ENCODE measurements around the gene CTIF. TPM values are rescaled to one million over a fixed set of nuclear protein-coding genes. Genes with fewer than 3 reads are reported as not detected.
A peak's percentile ranks its signal among the peaks of the same experiment; 100 is the strongest.

Gene CTIF
- total RNA-seq, 1 donor from 2014 or later = 72.4 TPM

- no peaks in the 10 kb centered on the region for H3K36me3 ChIP-seq
- H3K4me3 ChIP-seq = no peak overlapping the region
- H3K27ac ChIP-seq = no peak overlapping the region
- no peaks in the 10 kb centered on the region for H3K9me3 ChIP-seq
- no peak for ATAC-seq
- DNase-seq = peak; percentile 28
- intact Hi-C loops (cut with DNase I) = no loop called here
- H3K4me1 ChIP-seq = peaks cover 13% of the 10 kb centered on the region
- H3K27me3 ChIP-seq = no peaks in the 10 kb centered on the region
- no peak for TF ChIP-seq CTCF (IDR thresholded peaks at IDR 0.05)
Measured at GRCh38 chr18:48876590-48876989, 337.8 kb downstream of the CTIF start.

GRCh38 chr18:48877941-48878340, 339.1 kb downstream of the CTIF start:
- no peaks in the 10 kb centered on the region for H3K9me3 ChIP-seq
- H3K27ac ChIP-seq = no peak overlapping the region
- intact Hi-C loops (cut with DNase I) = no loop called here
- H3K27me3 ChIP-seq = no peaks in the 10 kb centered on the region
- H3K36me3 ChIP-seq = no peaks in the 10 kb centered on the region
- ATAC-seq (no peak), DNase-seq (peak; percentile 36)
- peaks cover 8% of the 10 kb centered on the region for H3K4me1 ChIP-seq
- TF ChIP-seq CTCF (IDR thresholded peaks at IDR 0.05) = no peak
- no peak overlapping the region for H3K4me3 ChIP-seq

GRCh38 chr18:48878471-48878870, 339.6 kb downstream of the CTIF start:
- Histone ChIP-seq H3K4me1 (peaks cover 3% of the 10 kb centered on the region), H3K9me3 (no peaks in the 10 kb centered on the region), H3K27me3 (no peaks in the 10 kb centered on the region), H3K36me3 (no peaks in the 10 kb centered on the region), H3K27ac (no peak overlapping the region), H3K4me3 (peak overlapping the region; percentile 23)
- TF ChIP-seq CTCF (IDR thresholded peaks at IDR 0.05) = no peak
- intact Hi-C loops (cut with DNase I) = no loop called here
- peak; percentile 75 for ATAC-seq
- DNase-seq = peak; percentile 67

GRCh38 chr18:48879008-48879431, 340.2 kb downstream of the CTIF start:
- Histone ChIP-seq H3K27me3 (no peaks in the 10 kb centered on the region), H3K36me3 (no peaks in the 10 kb centered on the region), H3K4me3 (peak overlapping the region; percentile 23), H3K9me3 (no peaks in the 10 kb centered on the region), H3K27ac (no peak overlapping the region), H3K4me1 (peaks cover 3% of the 10 kb centered on the region)
- intact Hi-C loops (cut with DNase I) = no loop called here
- no peak for TF ChIP-seq CTCF (IDR thresholded peaks at IDR 0.05)
- ATAC-seq = peak; percentile 73
- DNase-seq = peak; percentile 81

- TF ChIP-seq CTCF (IDR thresholded peaks at IDR 0.05) = no peak
- ATAC-seq (no peak), DNase-seq (no peak)
- H3K9me3 ChIP-seq = no peaks in the 10 kb centered on the region
- no peaks in the 10 kb centered on the region for H3K36me3 ChIP-seq
- intact Hi-C loops (cut with DNase I) = no loop called here
- peaks cover 3% of the 10 kb centered on the region for H3K4me1 ChIP-seq
- H3K27me3 ChIP-seq = no peaks in the 10 kb centered on the region
- no peak overlapping the region for H3K4me3 ChIP-seq
- H3K27ac ChIP-seq = no peak overlapping the region
Measured at GRCh38 chr18:48880931-48881330, 342.1 kb downstream of the CTIF start.

GRCh38 chr18:48882379-48882778, 343.5 kb downstream of the CTIF start:
- Histone ChIP-seq H3K27me3 (no peaks in the 10 kb centered on the region), H3K9me3 (no peaks in the 10 kb centered on the region), H3K4me3 (no peak overlapping the region), H3K36me3 (no peaks in the 10 kb centered on the region), H3K27ac (no peak overlapping the region), H3K4me1 (peaks cover 3% of the 10 kb centered on the region)
- DNase-seq (peak; percentile 3), ATAC-seq (no peak)
- TF ChIP-seq CTCF (IDR thresholded peaks at IDR 0.05) = no peak
- intact Hi-C loops (cut with DNase I) = no loop called here

All from upper lobe of right lung (tissue), 1 donor.